IgD-negative memory B cell (primary cell): ENCODE measurements around the gene RAB3GAP1. TPM values are rescaled to one million over a fixed set of nuclear protein-coding genes. Genes with fewer than 3 reads are reported as not detected.
"Not testable (repeated sequence)": the region's sequence is repeated elsewhere in the genome, so short reads cannot be mapped to it uniquely, and the experiment has no call there.

ENCODE experiments used
- H3K27ac Mint-ChIP-seq, 3 donors: one replicate each; pipeline ENCODE4 v1.8.0; 2020 to 2022; ENCODE audit warnings: mild to moderate bottlenecking in 3 of 3, mixed read lengths in 3 of 3, moderate library complexity in 1 of 3
- H3K27me3 Mint-ChIP-seq: one replicate; pipeline ENCODE4 v1.8.0; 2021; ENCODE audit warnings: mixed read lengths
- H3K36me3 Mint-ChIP-seq: one replicate; pipeline ENCODE4 v1.8.0; 2020; ENCODE audit warnings: mild to moderate bottlenecking, mixed read lengths
- H3K4me1 Mint-ChIP-seq, 3 donors: one replicate each; pipeline ENCODE4 v1.8.0; 2020 to 2022; ENCODE audit warnings: mixed read lengths in 3 of 3, mild to moderate bottlenecking in 1 of 3
- H3K4me3 Mint-ChIP-seq, 4 donors: one replicate each; pipeline ENCODE4 v1.8.0; 2020 to 2022; ENCODE audit warnings: mild to moderate bottlenecking in 4 of 4, mixed read lengths in 4 of 4, moderate library complexity in 3 of 4
- H3K9me3 Mint-ChIP-seq, 3 donors: one replicate each; pipeline ENCODE4 v1.8.0; 2020 to 2021; ENCODE audit warnings: mixed read lengths in 3 of 3, mild to moderate bottlenecking in 1 of 3
- polyA plus RNA-seq: library from polyadenylated mRNA; unstranded; fragments of 300-500 nt; fragmentation: Illumina TruSeq; gene quantifications from one replicate; pipeline ENCODE4 v1.2.3, GENCODE V29; 2021

Gene RAB3GAP1
- polyA plus RNA-seq, 1 donor from 2014 or later: 17.9 TPM

DNA sequence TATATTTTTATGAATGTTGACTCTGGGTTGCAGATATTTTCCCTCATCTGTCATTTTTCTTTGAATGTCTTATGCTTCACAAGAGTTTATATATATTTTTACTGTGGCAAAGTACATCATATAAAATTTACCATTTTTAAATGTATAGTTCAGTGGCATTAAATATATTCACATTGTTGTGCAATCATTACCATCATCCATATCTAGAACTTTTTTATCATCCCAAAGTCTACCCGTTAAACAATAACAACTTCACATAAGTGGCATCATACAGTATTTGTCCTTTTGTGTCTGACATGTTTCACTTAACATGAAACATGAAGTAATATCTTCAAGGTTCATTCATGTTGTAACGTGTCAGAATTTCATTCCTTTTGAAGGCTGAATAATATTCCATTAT is 24.5 kb downstream of the RAB3GAP1 start:
- Mint-ChIP-seq H3K9me3 (peaks cover 2 to 4% (median 4%) of the 10 kb centered on the region in 3 donors), H3K4me1 (peaks cover 5 to 16% (median 10%) of the 10 kb centered on the region in 3 donors), H3K4me3 (no peak overlapping the region), H3K27me3 (no peaks in the 10 kb centered on the region), H3K36me3 (peaks cover 15% of the 10 kb centered on the region), H3K27ac (no peak overlapping the region)

DNA sequence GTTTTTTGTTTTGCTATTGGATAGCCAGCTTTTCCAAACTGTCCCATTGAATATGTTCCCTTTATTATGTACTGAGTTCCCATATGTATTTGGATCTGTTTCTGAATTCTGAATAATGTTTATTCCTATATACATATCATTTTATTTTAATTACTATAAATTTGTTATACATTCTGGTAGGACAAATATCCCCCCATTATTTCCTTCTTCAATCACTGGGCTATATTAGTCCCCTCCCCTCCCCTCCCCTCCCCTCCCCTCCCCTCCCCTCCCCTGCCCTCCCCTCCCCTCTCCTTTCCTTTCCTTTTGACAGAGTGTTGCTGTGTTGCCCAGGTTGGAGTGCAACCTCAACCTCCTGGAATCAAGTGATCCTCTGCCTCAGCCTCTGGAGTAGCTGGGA is 26.3 kb downstream of the RAB3GAP1 start:
- Mint-ChIP-seq H3K27me3 (no peaks in the 10 kb centered on the region), H3K27ac (no peak overlapping the region), H3K4me3 (no peak overlapping the region), H3K9me3 (no peaks in the 10 kb centered on the region), H3K36me3 (peaks cover 7% of the 10 kb centered on the region), H3K4me1 (peaks cover 5 to 16% (median 5%) of the 10 kb centered on the region in 3 donors)

DNA sequence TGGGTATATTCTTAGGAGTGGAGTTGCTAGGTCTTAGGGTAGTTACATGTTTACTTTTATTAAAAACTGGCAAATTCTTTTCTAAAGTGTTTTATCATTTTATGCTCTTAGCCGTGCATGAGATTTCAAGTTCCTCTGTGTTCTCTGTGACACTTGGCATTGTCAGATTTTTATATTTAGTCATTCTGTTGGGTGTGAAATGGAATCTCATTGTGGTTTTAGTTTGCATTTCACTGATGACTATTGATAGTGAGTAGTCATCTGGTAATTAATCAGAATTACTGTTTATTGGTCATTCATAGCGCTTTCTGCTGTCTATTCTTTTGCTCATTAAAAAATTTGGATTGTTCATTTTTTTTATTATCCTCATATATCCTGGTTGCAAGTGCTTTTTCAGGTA is 34.1 kb downstream of the RAB3GAP1 start:
- Mint-ChIP-seq H3K27ac (peak overlapping the region in 1 of 3 donors; percentile 56), H3K36me3 (peaks cover 15% of the 10 kb centered on the region)

GRCh38 chr2:135089597-135089996 is 37.5 kb downstream of the RAB3GAP1 start:
- not testable (repeated sequence) for H3K27ac Mint-ChIP-seq, H3K9me3 Mint-ChIP-seq, H3K27me3 Mint-ChIP-seq, H3K4me3 Mint-ChIP-seq
- peaks cover 13% of the 10 kb centered on the region for H3K36me3 Mint-ChIP-seq
- H3K4me1 Mint-ChIP-seq: peaks cover 16 to 26% (median 20%) of the 10 kb centered on the region in 3 donors

More for the DNA sequence above, 34.1 kb downstream of the RAB3GAP1 start:
- no peaks in the 10 kb centered on the region for H3K27me3 Mint-ChIP-seq
- H3K9me3 Mint-ChIP-seq: peaks cover 0 to 6% (median 0%) of the 10 kb centered on the region in 3 donors
- H3K4me1 Mint-ChIP-seq: peaks cover 21 to 32% (median 25%) of the 10 kb centered on the region in 3 donors
- H3K4me3 Mint-ChIP-seq: no peak overlapping the region

GRCh38 chr2:135091681-135092080 is 39.6 kb downstream of the RAB3GAP1 start:
- Mint-ChIP-seq H3K9me3 (peaks cover 0 to 6% (median 0%) of the 10 kb centered on the region in 3 donors), H3K27me3 (no peaks in the 10 kb centered on the region), H3K4me3 (no peak overlapping the region), H3K36me3 (peaks cover 14% of the 10 kb centered on the region), H3K4me1 (peaks cover 4 to 10% (median 5%) of the 10 kb centered on the region in 3 donors), H3K27ac (no peak overlapping the region)

DNA sequence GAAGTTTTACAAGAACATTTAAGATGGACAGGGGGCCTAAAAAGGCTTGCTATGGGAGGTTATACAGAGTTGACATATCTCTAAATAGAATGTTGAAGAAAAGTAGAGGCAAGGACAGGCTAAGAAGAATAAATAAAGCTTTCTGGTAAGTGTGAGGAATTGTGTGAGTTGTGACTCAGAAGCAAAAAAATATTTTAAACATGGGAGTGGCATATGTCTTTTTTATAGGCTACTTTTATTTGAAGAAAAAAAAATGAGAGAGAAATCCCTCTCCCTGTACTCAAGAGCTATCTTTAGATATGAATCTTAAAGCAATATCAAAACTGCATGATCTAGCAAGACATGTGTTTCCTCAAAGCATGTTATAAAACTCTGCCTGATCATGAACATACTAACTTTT is 41.1 kb downstream of the RAB3GAP1 start:
- Mint-ChIP-seq H3K27ac (no peak overlapping the region), H3K4me1 (peaks cover 0 to 2% (median 0%) of the 10 kb centered on the region in 3 donors), H3K27me3 (no peaks in the 10 kb centered on the region), H3K4me3 (no peak overlapping the region), H3K9me3 (peaks cover 0 to 6% (median 0%) of the 10 kb centered on the region in 3 donors), H3K36me3 (peaks cover 12% of the 10 kb centered on the region)

- peaks cover 0 to under 1% (median 0%) of the 10 kb centered on the region in 3 donors for H3K4me1 Mint-ChIP-seq
- peaks cover 0 to 6% (median 0%) of the 10 kb centered on the region in 3 donors for H3K9me3 Mint-ChIP-seq
- H3K4me3 Mint-ChIP-seq: no peak overlapping the region
- H3K27ac Mint-ChIP-seq: no peak overlapping the region
- peaks cover 12% of the 10 kb centered on the region for H3K36me3 Mint-ChIP-seq
- H3K27me3 Mint-ChIP-seq: no peaks in the 10 kb centered on the region
These were observed 41.7 kb downstream of the RAB3GAP1 start for GRCh38 chr2:135093670-135094330.

GRCh38 chr2:135094508-135094907 is 42.4 kb downstream of the RAB3GAP1 start:
- peaks cover 10% of the 10 kb centered on the region for H3K36me3 Mint-ChIP-seq

DNA sequence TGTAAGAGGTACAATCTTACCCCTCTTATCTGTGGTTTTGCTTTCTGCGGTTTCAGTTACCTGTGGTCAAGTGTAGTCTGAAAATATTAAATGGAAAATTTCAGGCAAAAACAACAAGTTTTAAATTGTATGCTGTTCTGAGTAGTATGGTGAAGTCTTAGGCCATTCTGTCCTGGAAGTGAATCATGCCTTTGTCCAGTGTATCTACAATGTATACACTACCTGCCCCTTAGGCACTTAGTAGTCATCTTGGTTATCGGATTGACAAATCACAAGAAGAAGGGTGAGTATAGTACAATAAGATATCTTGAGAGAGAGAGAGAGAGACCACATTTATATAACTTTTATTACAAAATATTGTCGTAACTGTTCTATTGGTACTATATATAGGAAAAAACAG is 43.5 kb downstream of the RAB3GAP1 start:
- H3K36me3 Mint-ChIP-seq: peaks cover 9% of the 10 kb centered on the region
- no peaks in the 10 kb centered on the region for H3K27me3 Mint-ChIP-seq
- H3K27ac Mint-ChIP-seq: no peak overlapping the region
- H3K4me1 Mint-ChIP-seq: no peaks in the 10 kb centered on the region
- no peaks in the 10 kb centered on the region for H3K9me3 Mint-ChIP-seq
- H3K4me3 Mint-ChIP-seq: no peak overlapping the region

More at GRCh38 chr2:135094508-135094907, 42.4 kb downstream of the RAB3GAP1 start:
- Mint-ChIP-seq H3K4me3 (no peak overlapping the region), H3K4me1 (no peaks in the 10 kb centered on the region), H3K9me3 (peaks cover 0 to under 1% (median 0%) of the 10 kb centered on the region in 3 donors), H3K27me3 (no peaks in the 10 kb centered on the region), H3K27ac (no peak overlapping the region)

DNA sequence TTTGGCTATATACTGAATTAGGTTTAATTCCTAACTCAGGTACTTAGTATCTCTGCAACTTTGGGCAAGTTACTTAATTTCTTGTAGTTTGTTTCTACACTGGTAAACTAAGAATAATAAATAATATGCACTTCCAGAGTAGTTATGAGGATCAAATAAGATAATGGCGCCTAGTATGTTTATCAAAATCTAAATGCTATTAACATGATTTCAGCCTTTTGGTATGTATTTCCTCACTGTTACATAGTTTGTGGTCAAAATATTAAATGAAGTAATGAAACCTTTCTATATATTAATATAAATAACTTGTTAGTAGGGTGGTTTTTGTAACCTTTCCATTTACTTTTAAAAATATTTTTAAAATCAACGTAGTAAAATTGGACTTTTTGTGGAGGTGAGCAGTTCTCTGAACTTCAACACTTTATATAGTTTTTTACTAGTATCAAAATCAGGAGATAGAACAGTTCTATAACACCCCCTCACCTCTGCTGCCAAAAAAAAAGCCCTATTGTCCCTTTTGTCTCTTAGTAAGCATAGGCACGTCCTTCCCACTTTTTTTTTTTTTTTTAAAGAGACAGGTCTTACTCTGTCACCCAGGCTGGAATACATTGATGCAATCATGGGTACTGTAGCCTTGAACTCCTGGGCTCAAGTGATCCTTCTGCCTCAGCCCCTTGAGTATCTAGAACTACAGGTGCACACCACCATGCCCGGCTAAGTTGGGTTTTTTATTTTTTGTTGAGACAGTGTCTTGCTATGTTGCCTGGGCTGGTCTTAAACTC is 44.8 kb downstream of the RAB3GAP1 start:
- Mint-ChIP-seq H3K9me3 (no peaks in the 10 kb centered on the region), H3K27me3 (no peaks in the 10 kb centered on the region), H3K36me3 (peaks cover 9% of the 10 kb centered on the region)

GRCh38 chr2:135097532-135098231 is 45.6 kb downstream of the RAB3GAP1 start:
- Mint-ChIP-seq H3K27me3 (no peaks in the 10 kb centered on the region), H3K9me3 (no peaks in the 10 kb centered on the region), H3K4me3 (no peak overlapping the region), H3K36me3 (peaks cover 13% of the 10 kb centered on the region), H3K27ac (no peak overlapping the region), H3K4me1 (no peaks in the 10 kb centered on the region)

More for the DNA sequence above, 44.8 kb downstream of the RAB3GAP1 start:
- Mint-ChIP-seq H3K27ac (no peak overlapping the region), H3K4me3 (no peak overlapping the region), H3K4me1 (no peaks in the 10 kb centered on the region)

DNA sequence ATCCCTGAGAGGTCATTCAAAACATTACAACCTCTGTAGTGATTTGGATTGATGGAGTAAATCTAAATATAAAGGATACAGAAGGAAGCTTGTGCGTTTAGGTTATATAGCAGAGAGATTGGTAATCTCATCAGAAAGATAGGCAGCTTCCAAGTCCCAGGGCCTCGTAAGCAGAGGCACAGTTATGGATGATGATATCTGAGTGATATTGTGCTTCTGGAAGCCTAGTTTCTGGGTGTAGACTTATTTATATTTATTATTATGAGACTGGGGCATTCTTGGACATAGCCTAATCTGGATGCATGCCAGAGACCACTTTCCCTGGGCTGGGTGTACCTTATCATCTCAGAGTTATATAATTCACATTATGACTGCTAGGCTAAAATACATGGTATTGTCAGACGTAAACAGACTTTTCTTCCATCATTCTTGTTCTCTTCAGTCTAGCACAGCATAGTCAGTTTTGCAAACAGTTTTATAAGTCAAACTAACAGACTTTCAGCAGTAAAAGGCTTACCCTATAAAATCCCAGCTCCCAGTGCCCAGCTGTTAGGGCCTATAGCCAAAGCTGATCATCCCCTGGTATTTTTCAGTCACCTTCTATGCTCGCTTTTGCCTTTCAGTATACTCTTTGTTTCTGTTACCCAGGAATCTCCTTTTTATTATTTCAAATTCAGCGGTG is 47.9 kb downstream of the RAB3GAP1 start:
- H3K27me3 Mint-ChIP-seq: no peaks in the 10 kb centered on the region
- no peak overlapping the region for H3K4me3 Mint-ChIP-seq
- H3K27ac Mint-ChIP-seq: peak overlapping the region in 1 of 3 donors; percentile 88
- H3K4me1 Mint-ChIP-seq: peaks cover 0 to 9% (median 0%) of the 10 kb centered on the region in 3 donors
- peaks cover 0 to 5% (median 4%) of the 10 kb centered on the region in 3 donors for H3K9me3 Mint-ChIP-seq
- H3K36me3 Mint-ChIP-seq: peaks cover 20% of the 10 kb centered on the region

DNA sequence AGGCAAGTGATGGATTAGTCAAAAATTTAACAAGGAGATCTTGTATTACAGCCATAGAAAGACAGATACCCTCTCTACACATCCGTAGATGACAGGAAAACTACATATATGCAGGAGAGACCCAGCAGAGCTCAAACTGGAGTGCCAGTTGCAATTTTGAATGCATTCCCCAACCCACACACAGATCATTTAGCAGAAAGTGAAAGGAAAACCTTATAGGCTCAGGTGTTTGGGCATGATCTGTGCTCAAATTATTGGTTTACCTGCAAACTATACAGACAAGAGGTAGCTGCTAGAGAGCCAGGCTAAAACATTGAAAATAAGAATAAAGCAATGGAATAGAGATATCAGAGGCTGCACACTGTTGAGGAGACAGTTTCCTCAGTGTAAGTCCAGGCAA is 51.8 kb downstream of the RAB3GAP1 start:
- Mint-ChIP-seq H3K27me3 (no peaks in the 10 kb centered on the region), H3K27ac (no peak overlapping the region), H3K36me3 (peaks cover 16% of the 10 kb centered on the region), H3K4me1 (peaks cover 4 to 9% (median 5%) of the 10 kb centered on the region in 3 donors), H3K9me3 (peaks cover 0 to 6% (median 5%) of the 10 kb centered on the region in 3 donors), H3K4me3 (no peak overlapping the region)

GRCh38 chr2:135105513-135106316 is 53.6 kb downstream of the RAB3GAP1 start:
- peaks cover 20% of the 10 kb centered on the region for H3K36me3 Mint-ChIP-seq
- H3K4me1 Mint-ChIP-seq, H3K4me3 Mint-ChIP-seq, H3K27me3 Mint-ChIP-seq, H3K27ac Mint-ChIP-seq, H3K9me3 Mint-ChIP-seq: not testable (repeated sequence)
